Esophagus mucosa (tissue), 1 donor: ENCODE data around the gene TEX13A. TPM values are rescaled to one million over a fixed set of nuclear protein-coding genes. Genes with fewer than 3 reads are reported as not detected.
"Not testable (repeated sequence)": the region's sequence is repeated elsewhere in the genome, so short reads cannot be mapped to it uniquely, and the experiment has no call there.

Source experiments
- ATAC-seq: fragments of 200-7000 bp; cut with Tn5 transposase; one replicate; pipeline ENCODE4 v1.9.1; 2020
- total RNA-seq: library from RNA; stranded (reverse); gene quantifications from one replicate; pipeline ENCODE4 v1.2.4, GENCODE V29; 2023
- donor health status: DM: yes; HTN: yes; CAD: no.

The TEX13A gene
- not detected for total RNA-seq

GRCh38 chrX:105220636-105221035 lies at the start of gene TEX13A:
TEX13A (minus strand) TSS chrX:105220694; CDS start chrX:105220397, 297 bp downstream.
- no peak for ATAC-seq

- no peak for ATAC-seq
These were observed 48.9 kb upstream of the TEX13A start for GRCh38 chrX:105269386-105269785.

- no peak for ATAC-seq
These were observed 46.7 kb upstream of the TEX13A start for GRCh38 chrX:105267167-105267566.

- ATAC-seq = no peak
These were observed 46.0 kb upstream of the TEX13A start for GRCh38 chrX:105266456-105266855.

GRCh38 chrX:105265093-105265492 lies 44.6 kb upstream of the TEX13A start:
- no peak for ATAC-seq

GRCh38 chrX:105263801-105264200 lies 43.3 kb upstream of the TEX13A start:
- ATAC-seq = no peak

GRCh38 chrX:105263171-105263570 lies 42.7 kb upstream of the TEX13A start:
- no peak for ATAC-seq

- no peak for ATAC-seq
These were observed 40.0 kb upstream of the TEX13A start for GRCh38 chrX:105260291-105261043.

GRCh38 chrX:105241056-105241455 lies 20.6 kb upstream of the TEX13A start:
- ATAC-seq = no peak

- ATAC-seq = not testable (repeated sequence)
These were observed 16.9 kb upstream of the TEX13A start for GRCh38 chrX:105237407-105237806.

- ATAC-seq = no peak
These were observed 8.7 kb upstream of the TEX13A start for GRCh38 chrX:105229146-105229545.

GRCh38 chrX:105228602-105229001 lies 8.1 kb upstream of the TEX13A start:
- ATAC-seq = no peak

GRCh38 chrX:105226499-105226898 lies 6.0 kb upstream of the TEX13A start:
- ATAC-seq = no peak

- ATAC-seq = no peak
These were observed 880 bp upstream of the TEX13A start for GRCh38 chrX:105221374-105221773.

GRCh38 chrX:105219454-105220401 lies 766 bp downstream of the TEX13A start:
- no peak for ATAC-seq

- no peak for ATAC-seq
These were observed 9.4 kb downstream of the TEX13A start for GRCh38 chrX:105211066-105211575.

GRCh38 chrX:105210258-105210657 lies 10.2 kb downstream of the TEX13A start:
- ATAC-seq = no peak

GRCh38 chrX:105209406-105209805 lies 11.1 kb downstream of the TEX13A start:
- ATAC-seq = no peak

GRCh38 chrX:105191878-105192277 lies 28.6 kb downstream of the TEX13A start:
- ATAC-seq = peak; percentile 44

GRCh38 chrX:105190252-105190853 lies 30.1 kb downstream of the TEX13A start:
- no peak for ATAC-seq

- no peak for ATAC-seq
These were observed 31.4 kb downstream of the TEX13A start for GRCh38 chrX:105189093-105189492.

- ATAC-seq = no peak
These were observed 40.9 kb downstream of the TEX13A start for GRCh38 chrX:105179644-105180043.

GRCh38 chrX:105173071-105173470 lies 47.4 kb downstream of the TEX13A start:
- ATAC-seq = no peak
